ENCODE results near the gene GPR108. TPM values are rescaled to one million over a fixed set of nuclear protein-coding genes. Genes with fewer than 3 reads are reported as not detected.

GPR108 gene
- total and polyA plus RNA-seq, 2 of the 13 experiments (the other 11 are each of a cell fraction or from before 2014, with no cell fraction given), result 36.4 to 63.0 TPM

DNA sequence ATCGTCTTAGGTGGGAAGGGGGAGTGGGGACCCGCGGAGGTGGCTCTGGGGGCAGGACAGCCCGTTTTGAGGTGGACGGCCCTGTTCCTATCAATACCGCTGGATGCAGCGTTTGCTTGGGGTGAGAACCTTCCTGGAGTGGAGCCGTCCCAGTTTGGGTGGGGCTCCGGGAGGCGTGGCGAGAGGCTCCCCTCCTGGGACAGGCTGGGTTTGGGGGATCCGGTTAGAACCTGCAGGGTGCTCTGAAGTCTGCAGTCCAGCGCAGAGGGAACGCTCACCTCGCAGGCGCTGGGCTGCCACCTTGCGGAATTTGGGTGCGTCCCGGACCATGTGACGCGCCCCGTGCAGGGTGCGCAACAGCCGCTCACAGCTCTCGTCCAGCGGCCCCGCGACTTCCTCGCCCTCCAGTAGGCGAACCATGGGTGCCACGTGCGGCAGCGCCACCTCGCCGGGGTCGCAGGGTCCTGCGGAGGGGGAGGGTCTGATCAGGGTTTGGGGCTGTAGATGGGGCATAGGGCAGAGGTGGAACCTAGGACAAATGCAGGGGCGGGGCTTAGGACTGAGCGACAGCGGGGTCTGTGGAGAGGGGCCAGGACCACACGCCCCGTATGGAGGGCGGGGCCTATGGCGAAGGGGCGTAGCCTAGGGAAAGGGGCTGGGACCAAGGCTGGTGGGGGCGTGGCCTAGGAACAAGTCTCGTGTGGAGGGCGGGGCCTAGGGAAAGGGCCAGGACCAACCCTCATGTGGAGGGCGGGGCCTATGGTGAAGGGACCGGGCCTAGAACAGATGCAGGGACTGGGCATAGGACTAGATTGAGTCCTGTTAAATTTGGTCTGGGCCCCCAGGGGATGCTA, 16.0 kb upstream of the GPR108 start (continued):
- TF ChIP-seq PPARG (CRISPR knock-in tag; conservative IDR thresholded peaks at IDR 0.05) (peak; percentile 77), MEF2D (CRISPR knock-in tag; IDR thresholded peaks at IDR 0.05) (no peak; the same call in none of the 2 replicates), SNAPC2 (CRISPR knock-in tag; IDR thresholded peaks at IDR 0.05) (no peak), MTA3 (CRISPR knock-in tag; IDR thresholded peaks at IDR 0.05) (no peak), U2AF1 (optimal IDR thresholded peaks at IDR 0.05; ENCODE audit: low read depth, low read length) (no peak), SP2 (CRISPR knock-in tag; IDR thresholded peaks at IDR 0.05) (no peak), IRX3 (CRISPR knock-in tag; IDR thresholded peaks at IDR 0.05; ENCODE audit: borderline replicate concordance, low read depth) (no peak), ATRX (CRISPR knock-in tag; IDR thresholded peaks at IDR 0.05; ENCODE audit: borderline replicate concordance) (no peak), SOX13 (IDR thresholded peaks at IDR 0.05) (no peak), SOX13 (CRISPR knock-in tag; conservative IDR thresholded peaks at IDR 0.05 in 1 of 2, IDR thresholded peaks at IDR 0.05 in 1 of 2) (peak in 1 of 2 experiments; percentile 57; a peak in 2 of 4 replicates), SMC3 (IDR thresholded peaks at IDR 0.05; ENCODE audit: low read length) (no peak; the same call in 1 of the 2 replicates)
- TF ChIP-seq, protein P1, sequence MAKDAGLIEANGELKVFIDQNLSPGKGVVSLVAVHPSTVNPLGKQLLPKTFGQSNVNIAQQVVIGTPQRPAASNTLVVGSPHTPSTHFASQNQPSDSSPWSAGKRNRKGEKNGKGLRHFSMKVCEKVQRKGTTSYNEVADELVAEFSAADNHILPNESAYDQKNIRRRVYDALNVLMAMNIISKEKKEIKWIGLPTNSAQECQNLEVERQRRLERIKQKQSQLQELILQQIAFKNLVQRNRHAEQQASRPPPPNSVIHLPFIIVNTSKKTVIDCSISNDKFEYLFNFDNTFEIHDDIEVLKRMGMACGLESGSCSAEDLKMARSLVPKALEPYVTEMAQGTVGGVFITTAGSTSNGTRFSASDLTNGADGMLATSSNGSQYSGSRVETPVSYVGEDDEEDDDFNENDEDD (CRISPR knock-in tag; IDR thresholded peaks at IDR 0.05; ENCODE audit: borderline replicate concordance), result peak; percentile 91
- TF ChIP-seq, protein P2, sequence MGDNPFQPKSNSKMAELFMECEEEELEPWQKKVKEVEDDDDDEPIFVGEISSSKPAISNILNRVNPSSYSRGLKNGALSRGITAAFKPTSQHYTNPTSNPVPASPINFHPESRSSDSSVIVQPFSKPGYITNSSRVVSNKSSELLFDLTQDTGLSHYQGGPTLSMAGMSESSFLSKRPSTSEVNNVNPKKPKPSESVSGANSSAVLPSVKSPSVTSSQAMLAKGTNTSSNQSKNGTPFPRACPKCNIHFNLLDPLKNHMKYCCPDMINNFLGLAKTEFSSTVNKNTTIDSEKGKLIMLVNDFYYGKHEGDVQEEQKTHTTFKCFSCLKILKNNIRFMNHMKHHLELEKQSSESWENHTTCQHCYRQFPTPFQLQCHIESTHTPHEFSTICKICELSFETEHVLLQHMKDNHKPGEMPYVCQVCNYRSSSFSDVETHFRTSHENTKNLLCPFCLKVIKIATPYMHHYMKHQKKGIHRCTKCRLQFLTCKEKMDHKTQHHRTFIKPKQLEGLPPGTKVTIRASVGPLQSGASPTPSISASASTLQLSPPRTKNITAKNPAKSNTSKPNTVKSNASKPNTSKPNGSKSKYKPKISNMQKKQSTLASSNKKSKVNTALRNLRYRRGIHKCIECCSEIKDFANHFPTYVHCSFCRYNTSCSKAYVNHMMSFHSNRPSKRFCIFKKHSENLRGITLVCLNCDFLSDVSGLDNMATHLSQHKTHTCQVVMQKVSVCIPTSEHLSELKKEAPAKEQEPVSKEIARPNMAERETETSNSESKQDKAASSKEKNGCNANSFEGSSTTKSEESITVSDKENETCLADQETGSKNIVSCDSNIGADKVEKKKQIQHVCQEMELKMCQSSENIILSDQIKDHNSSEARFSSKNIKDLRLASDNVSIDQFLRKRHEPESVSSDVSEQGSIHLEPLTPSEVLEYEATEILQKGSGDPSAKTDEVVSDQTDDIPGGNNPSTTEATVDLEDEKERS (CRISPR knock-in tag; IDR thresholded peaks at IDR 0.05), result no peak
- TF ChIP-seq, protein P3, sequence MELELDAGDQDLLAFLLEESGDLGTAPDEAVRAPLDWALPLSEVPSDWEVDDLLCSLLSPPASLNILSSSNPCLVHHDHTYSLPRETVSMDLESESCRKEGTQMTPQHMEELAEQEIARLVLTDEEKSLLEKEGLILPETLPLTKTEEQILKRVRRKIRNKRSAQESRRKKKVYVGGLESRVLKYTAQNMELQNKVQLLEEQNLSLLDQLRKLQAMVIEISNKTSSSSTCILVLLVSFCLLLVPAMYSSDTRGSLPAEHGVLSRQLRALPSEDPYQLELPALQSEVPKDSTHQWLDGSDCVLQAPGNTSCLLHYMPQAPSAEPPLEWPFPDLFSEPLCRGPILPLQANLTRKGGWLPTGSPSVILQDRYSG (CRISPR knock-in tag; IDR thresholded peaks at IDR 0.05), result no peak
- TF ChIP-seq, protein P4, sequence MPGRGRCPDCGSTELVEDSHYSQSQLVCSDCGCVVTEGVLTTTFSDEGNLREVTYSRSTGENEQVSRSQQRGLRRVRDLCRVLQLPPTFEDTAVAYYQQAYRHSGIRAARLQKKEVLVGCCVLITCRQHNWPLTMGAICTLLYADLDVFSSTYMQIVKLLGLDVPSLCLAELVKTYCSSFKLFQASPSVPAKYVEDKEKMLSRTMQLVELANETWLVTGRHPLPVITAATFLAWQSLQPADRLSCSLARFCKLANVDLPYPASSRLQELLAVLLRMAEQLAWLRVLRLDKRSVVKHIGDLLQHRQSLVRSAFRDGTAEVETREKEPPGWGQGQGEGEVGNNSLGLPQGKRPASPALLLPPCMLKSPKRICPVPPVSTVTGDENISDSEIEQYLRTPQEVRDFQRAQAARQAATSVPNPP (CRISPR knock-in tag; IDR thresholded peaks at IDR 0.05), result no peak; the same call in 1 of the 2 replicates
- TF ChIP-seq, protein P5, sequence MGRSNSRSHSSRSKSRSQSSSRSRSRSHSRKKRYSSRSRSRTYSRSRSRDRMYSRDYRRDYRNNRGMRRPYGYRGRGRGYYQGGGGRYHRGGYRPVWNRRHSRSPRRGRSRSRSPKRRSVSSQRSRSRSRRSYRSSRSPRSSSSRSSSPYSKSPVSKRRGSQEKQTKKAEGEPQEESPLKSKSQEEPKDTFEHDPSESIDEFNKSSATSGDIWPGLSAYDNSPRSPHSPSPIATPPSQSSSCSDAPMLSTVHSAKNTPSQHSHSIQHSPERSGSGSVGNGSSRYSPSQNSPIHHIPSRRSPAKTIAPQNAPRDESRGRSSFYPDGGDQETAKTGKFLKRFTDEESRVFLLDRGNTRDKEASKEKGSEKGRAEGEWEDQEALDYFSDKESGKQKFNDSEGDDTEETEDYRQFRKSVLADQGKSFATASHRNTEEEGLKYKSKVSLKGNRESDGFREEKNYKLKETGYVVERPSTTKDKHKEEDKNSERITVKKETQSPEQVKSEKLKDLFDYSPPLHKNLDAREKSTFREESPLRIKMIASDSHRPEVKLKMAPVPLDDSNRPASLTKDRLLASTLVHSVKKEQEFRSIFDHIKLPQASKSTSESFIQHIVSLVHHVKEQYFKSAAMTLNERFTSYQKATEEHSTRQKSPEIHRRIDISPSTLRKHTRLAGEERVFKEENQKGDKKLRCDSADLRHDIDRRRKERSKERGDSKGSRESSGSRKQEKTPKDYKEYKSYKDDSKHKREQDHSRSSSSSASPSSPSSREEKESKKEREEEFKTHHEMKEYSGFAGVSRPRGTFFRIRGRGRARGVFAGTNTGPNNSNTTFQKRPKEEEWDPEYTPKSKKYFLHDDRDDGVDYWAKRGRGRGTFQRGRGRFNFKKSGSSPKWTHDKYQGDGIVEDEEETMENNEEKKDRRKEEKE (IDR thresholded peaks at IDR 0.05), result no peak
- TF ChIP-seq, protein P6, sequence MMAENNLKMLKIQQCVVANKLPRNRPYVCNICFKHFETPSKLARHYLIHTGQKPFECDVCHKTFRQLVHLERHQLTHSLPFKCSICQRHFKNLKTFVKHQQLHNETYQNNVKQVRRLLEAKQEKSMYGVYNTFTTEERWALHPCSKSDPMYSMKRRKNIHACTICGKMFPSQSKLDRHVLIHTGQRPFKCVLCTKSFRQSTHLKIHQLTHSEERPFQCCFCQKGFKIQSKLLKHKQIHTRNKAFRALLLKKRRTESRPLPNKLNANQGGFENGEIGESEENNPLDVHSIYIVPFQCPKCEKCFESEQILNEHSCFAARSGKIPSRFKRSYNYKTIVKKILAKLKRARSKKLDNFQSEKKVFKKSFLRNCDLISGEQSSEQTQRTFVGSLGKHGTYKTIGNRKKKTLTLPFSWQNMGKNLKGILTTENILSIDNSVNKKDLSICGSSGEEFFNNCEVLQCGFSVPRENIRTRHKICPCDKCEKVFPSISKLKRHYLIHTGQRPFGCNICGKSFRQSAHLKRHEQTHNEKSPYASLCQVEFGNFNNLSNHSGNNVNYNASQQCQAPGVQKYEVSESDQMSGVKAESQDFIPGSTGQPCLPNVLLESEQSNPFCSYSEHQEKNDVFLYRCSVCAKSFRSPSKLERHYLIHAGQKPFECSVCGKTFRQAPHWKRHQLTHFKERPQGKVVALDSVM (CRISPR knock-in tag; IDR thresholded peaks at IDR 0.05), result 0 out of 2 replicates have a peak, but pooled peaks have one; percentile 45
